Peyer's patch (tissue), 4 donors: ENCODE results near the gene JAML.

ENCODE experiments used
- POLR2A ChIP-seq, 2 donors: fragments of 450-650 bp; IDR thresholded peaks; one replicate each; pipeline ENCODE4 v1.5.1; 2017; ENCODE audit warnings: antibody characterized with exemption in 2 of 2, mild to moderate bottlenecking in 2 of 2, moderate library complexity in 2 of 2
- TF ChIP-seq, protein P1 (sequence below), 6 experiments: fragments of 450-650 bp in 4 of 6; fragments of 200-600 bp in 2 of 6; sonication (generic) in 1 of 6; IDR thresholded peaks; one replicate each; pipeline ENCODE4 v1.5.1; 2017 to 2019; ENCODE audit warnings: antibody characterized with exemption in 6 of 6, mild to moderate bottlenecking in 3 of 6, moderate library complexity in 1 of 6

GRCh38 chr11:118206391-118207031 lies 18.3 kb downstream of the JAML start:
- no peak for TF ChIP-seq POLR2A (IDR thresholded peaks at IDR 0.05)
- TF ChIP-seq, protein P1, sequence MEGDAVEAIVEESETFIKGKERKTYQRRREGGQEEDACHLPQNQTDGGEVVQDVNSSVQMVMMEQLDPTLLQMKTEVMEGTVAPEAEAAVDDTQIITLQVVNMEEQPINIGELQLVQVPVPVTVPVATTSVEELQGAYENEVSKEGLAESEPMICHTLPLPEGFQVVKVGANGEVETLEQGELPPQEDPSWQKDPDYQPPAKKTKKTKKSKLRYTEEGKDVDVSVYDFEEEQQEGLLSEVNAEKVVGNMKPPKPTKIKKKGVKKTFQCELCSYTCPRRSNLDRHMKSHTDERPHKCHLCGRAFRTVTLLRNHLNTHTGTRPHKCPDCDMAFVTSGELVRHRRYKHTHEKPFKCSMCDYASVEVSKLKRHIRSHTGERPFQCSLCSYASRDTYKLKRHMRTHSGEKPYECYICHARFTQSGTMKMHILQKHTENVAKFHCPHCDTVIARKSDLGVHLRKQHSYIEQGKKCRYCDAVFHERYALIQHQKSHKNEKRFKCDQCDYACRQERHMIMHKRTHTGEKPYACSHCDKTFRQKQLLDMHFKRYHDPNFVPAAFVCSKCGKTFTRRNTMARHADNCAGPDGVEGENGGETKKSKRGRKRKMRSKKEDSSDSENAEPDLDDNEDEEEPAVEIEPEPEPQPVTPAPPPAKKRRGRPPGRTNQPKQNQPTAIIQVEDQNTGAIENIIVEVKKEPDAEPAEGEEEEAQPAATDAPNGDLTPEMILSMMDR (IDR thresholded peaks at IDR 0.05) = no peak
